Testis (tissue), 2 donors: Measurements from ENCODE around the gene TNN.

Experiments used
- CTCF ChIP-seq, 3 experiments: fragments of 450-650 bp in 2 of 3; fragments of 200-600 bp in 1 of 3; sonication (generic) in 1 of 3; IDR thresholded peaks; one replicate each; pipeline ENCODE4 v1.5.1; 2016 to 2019; ENCODE audit warnings: antibody characterized with exemption in 3 of 3, mild to moderate bottlenecking in 2 of 3, moderate library complexity in 1 of 3
- POLR2A ChIP-seq: fragments of 450-650 bp; IDR thresholded peaks from one replicate; pipeline ENCODE4 v1.6.1; 2017; ENCODE audit warnings: antibody characterized with exemption, mild to moderate bottlenecking, moderate library complexity

- TF ChIP-seq CTCF (IDR thresholded peaks at IDR 0.05) (no peak), POLR2A (no peak)
Measured at GRCh38 chr1:175195281-175195680, 127.6 kb downstream of the TNN start.
